T-cell (primary cell): ENCODE measurements around the gene MSANTD4. TPM values are rescaled to one million over a fixed set of nuclear protein-coding genes. Genes with fewer than 3 reads are reported as not detected.
"Not testable (repeated sequence)": the region's sequence is repeated elsewhere in the genome, so short reads cannot be mapped to it uniquely, and the experiment has no call there.

Source experiments
- ATAC-seq, 4 experiments: fragments of 200-7000 bp in 3 of 4; fragments of 150-1000 bp in 1 of 4; cut with Tn5 transposase; replicated peaks in 1 of 4; 1 replicate in 3 of 4; 2 replicates in 1 of 4; pipeline ENCODE4 v1.10.0; 2021; ENCODE audit warnings: moderate library complexity in 3 of 4, mild to moderate bottlenecking in 2 of 4, moderate number of reproducible peaks in 1 of 4
- CTCF ChIA-PET, 2 donors: fragments of 300-600 bp; sonication (Branson Sonifier 250); formaldehyde crosslinking; loops; one replicate each; lab custom pipeline; 2022; ENCODE audit warnings: antibody characterized with exemption in 2 of 2; lab: Charles Lee
- POLR2A ChIA-PET, 2 donors: fragments of 300-600 bp; sonication (Branson Sonifier 250); formaldehyde crosslinking; loops; one replicate each; lab custom pipeline; 2022; ENCODE audit warnings: antibody characterized with exemption in 2 of 2; lab: Charles Lee
- DNase-seq, 35 experiments: peaks; one replicate each; pipeline versions ENCODE4 v3.0.0 to v3.0.0-alpha.2; 2013 to 2023
- H3K27ac ChIP-seq: one replicate; pipeline ENCODE4 v1.5.1; 2013; ENCODE audit warnings: low read length
- H3K27me3 ChIP-seq, 2 experiments: replicated peaks in 1 of 2; 1 replicate in 1 of 2; 2 replicates in 1 of 2; pipeline versions ENCODE4 v1.6.1 to v1.7.0; 2013; ENCODE audit warnings: low read length in 1 of 2, mixed read lengths in 1 of 2; ENCODE audit not compliant: control insufficient read depth in 2 of 2, insufficient read depth in 2 of 2; ENCODE audit errors: extremely low read depth in 1 of 2
- H3K36me3 ChIP-seq, 2 donors: 1 replicate in 1 of 2; 2 replicates in 1 of 2; pipeline versions ENCODE4 v1.6.1 to v1.7.0; 2013; ENCODE audit warnings: low read length in 1 of 2; ENCODE audit not compliant: control insufficient read depth in 2 of 2, insufficient read depth in 1 of 2; ENCODE audit errors: extremely low read depth in 1 of 2
- H3K4me1 ChIP-seq, 2 experiments: 1 replicate in 1 of 2; 2 replicates in 1 of 2; pipeline versions ENCODE4 v1.6.1 to v1.7.0; 2013; ENCODE audit warnings: low read length in 2 of 2, mixed read lengths in 1 of 2; ENCODE audit not compliant: insufficient read depth in 2 of 2, control insufficient read depth in 1 of 2; ENCODE audit errors: extremely low read depth in 1 of 2
- H3K4me3 ChIP-seq, 2 donors: 1 replicate in 1 of 2; 2 replicates in 1 of 2; pipeline versions ENCODE4 v1.5.1 to v1.7.0; 2013; ENCODE audit warnings: mild to moderate bottlenecking in 2 of 2, low read length in 1 of 2, moderate library complexity in 1 of 2; ENCODE audit not compliant: control insufficient read depth in 1 of 2; ENCODE audit errors: extremely low read depth in 1 of 2
- H3K9me3 ChIP-seq: 2 replicates; pipeline ENCODE4 v1.7.0; 2013
- H3K27ac Mint-ChIP-seq, 2 donors: one replicate each; pipeline ENCODE4 v1.8.0; 2020 to 2021; ENCODE audit warnings: mild to moderate bottlenecking in 2 of 2, mixed read lengths in 2 of 2
- H3K27me3 Mint-ChIP-seq, 2 donors: one replicate each; pipeline ENCODE4 v1.8.0; 2021 to 2022; ENCODE audit warnings: mixed read lengths in 2 of 2
- H3K36me3 Mint-ChIP-seq: one replicate; pipeline ENCODE4 v1.8.0; 2021; ENCODE audit warnings: mixed read lengths
- H3K4me1 Mint-ChIP-seq, 3 donors: one replicate each; pipeline ENCODE4 v1.8.0; 2020 to 2022; ENCODE audit warnings: mixed read lengths in 3 of 3, mild to moderate bottlenecking in 1 of 3
- H3K4me3 Mint-ChIP-seq, 3 donors: one replicate each; pipeline ENCODE4 v1.8.0; 2020 to 2022; ENCODE audit warnings: mild to moderate bottlenecking in 3 of 3, mixed read lengths in 3 of 3, moderate library complexity in 3 of 3
- H3K9me3 Mint-ChIP-seq, 3 donors: one replicate each; pipeline ENCODE4 v1.8.0; 2020 to 2022; ENCODE audit warnings: mixed read lengths in 3 of 3
- WGBS: methylation state at CpG from one replicate; pipeline ENCODE4 v1.1.5; 2013; ENCODE audit warnings: missing lambda C conversion rate; ENCODE audit not compliant: insufficient coverage; 5-methylcytosine and 5-hydroxymethylcytosine counted together
- total RNA-seq, 35 experiments: library from RNA in 6 of 35; stranded (reverse) in 6 of 35; fragments of 120-200 nt in 1 of 35; gene quantifications; one replicate each; pipeline versions ENCODE4 v1.2.1 to v1.2.4 and lab custom pipeline; 2013 to 2026

The MSANTD4 gene
- total RNA-seq, 5 donors from 2014 or later (not counting 1 experiment from before 2014, with no cell fraction given): 7.9 to 20.2 (median 13.3) TPM

GRCh38 chr11:106017093-106017492 lies 4.9 kb downstream of the MSANTD4 start:
- ATAC-seq (no peak), DNase-seq (no peak)
- peaks cover 65 to 77% (median 75%) of the 10 kb centered on the region in 3 donors for H3K4me1 Mint-ChIP-seq
- Histone ChIP-seq H3K36me3 (no peaks in the 10 kb centered on the region), H3K4me3 (no peak overlapping the region), H3K27ac (no peak overlapping the region), H3K27me3 (no peaks in the 10 kb centered on the region), H3K9me3 (no peaks in the 10 kb centered on the region), H3K4me1 (peaks cover 6 to 10% of the 10 kb centered on the region in 2 experiments)
- H3K27me3 Mint-ChIP-seq: no peaks in the 10 kb centered on the region
- H3K9me3 Mint-ChIP-seq: no peaks in the 10 kb centered on the region
- peaks cover 32% of the 10 kb centered on the region for H3K36me3 Mint-ChIP-seq
- POLR2A ChIA-PET: no interaction called here
- no peak overlapping the region for H3K4me3 Mint-ChIP-seq
- WGBS: no CpG with 5 or more reads among the region's 2 CpGs
- H3K27ac Mint-ChIP-seq: no peak overlapping the region
- CTCF ChIA-PET: no interaction called here

GRCh38 chr11:106015066-106015465 lies 7.0 kb downstream of the MSANTD4 start:
- no CpG with 5 or more reads among the region's 2 CpGs for WGBS
- CTCF ChIA-PET: no interaction called here
- no peak overlapping the region for H3K27ac ChIP-seq
- POLR2A ChIA-PET: no interaction called here
- peaks cover 0 to 6% of the 10 kb centered on the region in 2 donors for H3K36me3 ChIP-seq
- Mint-ChIP-seq H3K4me3 (no peak overlapping the region), H3K9me3 (no peaks in the 10 kb centered on the region), H3K27ac (no peak overlapping the region), H3K27me3 (no peaks in the 10 kb centered on the region), H3K4me1 (peaks cover 59 to 69% (median 66%) of the 10 kb centered on the region in 3 donors), H3K36me3 (peaks cover 44% of the 10 kb centered on the region)
- no peak for DNase-seq
- no peaks in the 10 kb centered on the region for H3K9me3 ChIP-seq
- H3K4me1 ChIP-seq: peaks cover 2 to 4% of the 10 kb centered on the region in 2 experiments
- ATAC-seq: no peak
- H3K27me3 ChIP-seq: no peaks in the 10 kb centered on the region
- no peak overlapping the region for H3K4me3 ChIP-seq

GRCh38 chr11:106014620-106015019 lies 7.4 kb downstream of the MSANTD4 start:
- Mint-ChIP-seq H3K9me3 (no peaks in the 10 kb centered on the region), H3K27ac (no peak overlapping the region), H3K27me3 (no peaks in the 10 kb centered on the region), H3K4me1 (peaks cover 58 to 69% (median 65%) of the 10 kb centered on the region in 3 donors), H3K4me3 (no peak overlapping the region), H3K36me3 (peaks cover 44% of the 10 kb centered on the region)
- DNase-seq (no peak), ATAC-seq (no peak)
- no peak overlapping the region for H3K27ac ChIP-seq
- H3K4me1 ChIP-seq: peaks cover 2 to 4% of the 10 kb centered on the region in 2 experiments
- POLR2A ChIA-PET: no interaction called here
- no peaks in the 10 kb centered on the region for H3K27me3 ChIP-seq
- WGBS: 89% methylated on average over 1 of the region's 2 CpGs
- H3K9me3 ChIP-seq: no peaks in the 10 kb centered on the region
- CTCF ChIA-PET: no interaction called here
- peaks cover 0 to 11% of the 10 kb centered on the region in 2 donors for H3K36me3 ChIP-seq
- no peak overlapping the region for H3K4me3 ChIP-seq

- POLR2A ChIA-PET: no interaction called here
- peaks cover 46% of the 10 kb centered on the region for H3K36me3 Mint-ChIP-seq
- Histone ChIP-seq H3K4me1 (peaks cover 0 to 3% of the 10 kb centered on the region in 2 experiments), H3K27ac (no peak overlapping the region), H3K9me3 (no peaks in the 10 kb centered on the region), H3K4me3 (no peak overlapping the region), H3K36me3 (peaks cover 0 to 16% of the 10 kb centered on the region in 2 donors), H3K27me3 (no peaks in the 10 kb centered on the region)
- H3K9me3 Mint-ChIP-seq: no peaks in the 10 kb centered on the region
- DNase-seq (no peak), ATAC-seq (no peak)
- no peak overlapping the region for H3K27ac Mint-ChIP-seq
- no peak overlapping the region for H3K4me3 Mint-ChIP-seq
- peaks cover 55 to 68% (median 62%) of the 10 kb centered on the region in 3 donors for H3K4me1 Mint-ChIP-seq
- CTCF ChIA-PET: no interaction called here
- WGBS: 100% methylated on average over 1 of the region's 2 CpGs
- no peaks in the 10 kb centered on the region for H3K27me3 Mint-ChIP-seq
Measured at GRCh38 chr11:106014035-106014434, 8.0 kb downstream of the MSANTD4 start.

GRCh38 chr11:106012744-106013143 lies 9.3 kb downstream of the MSANTD4 start:
- Mint-ChIP-seq H3K4me1 (peaks cover 56 to 63% (median 60%) of the 10 kb centered on the region in 3 donors), H3K36me3 (peaks cover 51% of the 10 kb centered on the region), H3K4me3 (no peak overlapping the region), H3K27me3 (no peaks in the 10 kb centered on the region), H3K27ac (no peak overlapping the region), H3K9me3 (no peaks in the 10 kb centered on the region)
- no peak overlapping the region for H3K4me3 ChIP-seq
- H3K4me1 ChIP-seq: no peaks in the 10 kb centered on the region
- DNase-seq (no peak), ATAC-seq (no peak)
- CTCF ChIA-PET: no interaction called here
- no peaks in the 10 kb centered on the region for H3K9me3 ChIP-seq
- no peak overlapping the region for H3K27ac ChIP-seq
- 80% methylated on average over 1 of the region's 3 CpGs for WGBS
- POLR2A ChIA-PET: no interaction called here
- no peaks in the 10 kb centered on the region for H3K27me3 ChIP-seq
- H3K36me3 ChIP-seq: peaks cover 0 to 27% of the 10 kb centered on the region in 2 donors

- ChIA-PET POLR2A (no interaction called here), CTCF (no interaction called here)
- H3K4me1 ChIP-seq: no peaks in the 10 kb centered on the region
- Mint-ChIP-seq H3K4me1 (peaks cover 52 to 58% (median 56%) of the 10 kb centered on the region in 3 donors), H3K4me3 (no peak overlapping the region), H3K27ac (no peak overlapping the region), H3K27me3 (no peaks in the 10 kb centered on the region), H3K36me3 (peaks cover 61% of the 10 kb centered on the region), H3K9me3 (no peaks in the 10 kb centered on the region)
- H3K27me3 ChIP-seq: no peaks in the 10 kb centered on the region
- WGBS: 100% methylated on average over 1 of the region's 2 CpGs
- H3K27ac ChIP-seq: no peak overlapping the region
- peaks cover 0 to 34% of the 10 kb centered on the region in 2 donors for H3K36me3 ChIP-seq
- H3K9me3 ChIP-seq: no peaks in the 10 kb centered on the region
- no peak for ATAC-seq
- DNase-seq: no peak
- no peak overlapping the region for H3K4me3 ChIP-seq
Measured at GRCh38 chr11:106011481-106011880, 10.6 kb downstream of the MSANTD4 start.

GRCh38 chr11:106003094-106003493 lies 18.9 kb downstream of the MSANTD4 start:
- H3K27ac Mint-ChIP-seq, CTCF ChIA-PET, ATAC-seq, DNase-seq, H3K27ac ChIP-seq, H3K4me1 ChIP-seq, H3K27me3 Mint-ChIP-seq, H3K4me3 Mint-ChIP-seq, H3K9me3 ChIP-seq, H3K4me3 ChIP-seq, POLR2A ChIA-PET, H3K27me3 ChIP-seq: not testable (repeated sequence)
- peaks cover 0 to 19% of the 10 kb centered on the region in 2 donors for H3K36me3 ChIP-seq
- WGBS: no CpG with 5 or more reads among the region's 4 CpGs
- H3K9me3 Mint-ChIP-seq: peaks cover 15 to 26% (median 25%) of the 10 kb centered on the region in 3 donors
- peaks cover 10 to 18% (median 12%) of the 10 kb centered on the region in 3 donors for H3K4me1 Mint-ChIP-seq
- peaks cover 82% of the 10 kb centered on the region for H3K36me3 Mint-ChIP-seq
